Heart right ventricle (tissue), 12 donors: ENCODE data around the gene TAOK2. TPM values are rescaled to one million over a fixed set of nuclear protein-coding genes. Genes with fewer than 3 reads are reported as not detected.

Source experiments
- polyA plus RNA-seq, 2 donors: library from polyadenylated mRNA; stranded (reverse); fragments of 200-250 nt; gene quantifications; one replicate each; pipeline ENCODE4 v1.2.3, GENCODE V29; 2013
- total RNA-seq, 10 donors: library from RNA; stranded (reverse); fragmentation: NEBNext Ultra II Directional in 3 of 10; extraction: Animal tissue kit (Norgen Biotek cat#: 25700) in 3 of 10; gene quantifications; one replicate each; pipeline versions ENCODE4 v1.2.1 to v1.2.4, GENCODE V29; 2021 to 2023
- donor health status: ischemic (EF 13 %, LVEDD 7.1; RV severe dilation, severe dysfunction).
- donor health status: healthy with polysubstance abuse.
- donor health status: DM: no; HTN: yes; CAD: no.
- donor health status: DM: no; HTN: no; CAD: no.
- donor health status: ischemic (EF 25% LVEDD 6.9; RV normal size, moderate dysfunction).
- donor health status: ischemic (EF 25% LVEDD 5.7; RV mildly dilated, moderate dysfunction).
- donor health status: healthy.
- donor health status: nonischemic (EF 11% LVEDD 7.7; RV severe dilation, severe dysfunction).
- donor health status: DM: yes; HTN: yes; CAD: no.
- donor health status: PGD.
- donor health status: ischemic (EF 29% LVEDD 5.4; RV normal size, mild dysfunction).
- donor health status: nonischemic (EF 23%, LVEDD 6.1; RV moderate dilation, normal function).

TAOK2 gene
- total and polyA plus RNA-seq, 12 donors, result 27.0 to 50.4 (median 32.7) TPM

Other genes starting within 250 kb of the TAOK2 start
- gene C16orf54, start 227.9 kb upstream of the TAOK2 start, total RNA-seq, result 1 to 10 TPM in 3 of 10 donors, under 1 TPM in 7; 0.18 to 3.3 (median 0.65) TPM
- gene C16orf54, start 227.9 kb upstream of the TAOK2 start, polyA plus RNA-seq, result under 1 TPM; 0.26 to 0.29 TPM
- not detected for gene ZG16, start 195.6 kb upstream of the TAOK2 start, total RNA-seq
- under 1 TPM in 1 of 2 donors, not detected in 1; 0.01 TPM for gene ZG16, start 195.6 kb upstream of the TAOK2 start, polyA plus RNA-seq
- gene KIF22, start 183.1 kb upstream of the TAOK2 start, total RNA-seq, result 10 to 100 TPM; 28.6 to 48.2 (median 38.6) TPM
- 100 to 1,000 TPM in 1 of 2 donors, 10 to 100 TPM in 1; 16.3 to 136 TPM for gene KIF22, start 183.1 kb upstream of the TAOK2 start, polyA plus RNA-seq
- gene MAZ, start 167.3 kb upstream of the TAOK2 start, total RNA-seq, result 100 to 1,000 TPM in 2 of 10 donors, 10 to 100 TPM in 8; 44.2 to 115 (median 60.5) TPM
- 100 to 1,000 TPM in 1 of 2 donors, 10 to 100 TPM in 1; 73.8 to 114 TPM for gene MAZ, start 167.3 kb upstream of the TAOK2 start, polyA plus RNA-seq
- gene PRRT2, start 161.7 kb upstream of the TAOK2 start, total RNA-seq, result 1 to 10 TPM in 8 of 10 donors, under 1 TPM in 2; 0.74 to 2.4 (median 1.1) TPM
- 1 to 10 TPM in 1 of 2 donors, under 1 TPM in 1; 0.62 to 6.3 TPM for gene PRRT2, start 161.7 kb upstream of the TAOK2 start, polyA plus RNA-seq
- gene PAGR1, start 157.7 kb upstream of the TAOK2 start, total RNA-seq, result 10 to 100 TPM in 9 of 10 donors, 1 to 10 TPM in 1; 9.6 to 14.8 (median 12.0) TPM
- gene PAGR1, start 157.7 kb upstream of the TAOK2 start, polyA plus RNA-seq, result 10 to 100 TPM; 28.7 to 35.1 TPM
- gene MVP, start 153.4 kb upstream of the TAOK2 start, total RNA-seq, result 100 to 1,000 TPM in 1 of 10 donors, 10 to 100 TPM in 9; 24.5 to 122 (median 37.4) TPM
- 10 to 100 TPM; 50.9 to 53.0 TPM for gene MVP, start 153.4 kb upstream of the TAOK2 start, polyA plus RNA-seq
- gene CDIPT, start 110.6 kb upstream of the TAOK2 start, total RNA-seq, result 10 to 100 TPM; 61.8 to 87.0 (median 72.7) TPM
- 10 to 100 TPM; 55.1 to 99.6 TPM for gene CDIPT, start 110.6 kb upstream of the TAOK2 start, polyA plus RNA-seq
- gene SEZ6L2, start 74.3 kb upstream of the TAOK2 start, total RNA-seq, result 1 to 10 TPM in 2 of 10 donors, under 1 TPM in 8; 0.17 to 1.2 (median 0.73) TPM
- under 1 TPM in 1 of 2 donors, not detected in 1; 0.61 TPM for gene SEZ6L2, start 74.3 kb upstream of the TAOK2 start, polyA plus RNA-seq
- gene ASPHD1, start 73.4 kb upstream of the TAOK2 start, total RNA-seq, result 1 to 10 TPM in 1 of 10 donors, under 1 TPM in 5, not detected in 4; 0.20 to 1.1 (median 0.75) TPM
- under 1 TPM in 1 of 2 donors, not detected in 1; 0.28 TPM for gene ASPHD1, start 73.4 kb upstream of the TAOK2 start, polyA plus RNA-seq
- 1 to 10 TPM; 5.4 to 8.2 (median 7.3) TPM for gene KCTD13, start 47.6 kb upstream of the TAOK2 start, total RNA-seq
- 10 to 100 TPM in 1 of 2 donors, 1 to 10 TPM in 1; 5.2 to 18.0 TPM for gene KCTD13, start 47.6 kb upstream of the TAOK2 start, polyA plus RNA-seq
- gene TMEM219, start 11.8 kb upstream of the TAOK2 start, total RNA-seq, result 100 to 1,000 TPM in 1 of 10 donors, 10 to 100 TPM in 9; 53.0 to 105 (median 67.1) TPM
- 10 to 100 TPM; 80.4 to 85.9 TPM for gene TMEM219, start 11.8 kb upstream of the TAOK2 start, polyA plus RNA-seq
- gene HIRIP3, start 21.7 kb downstream of the TAOK2 start, total RNA-seq, result 10 to 100 TPM; 14.4 to 23.2 (median 17.1) TPM
- 10 to 100 TPM; 17.9 to 22.4 TPM for gene HIRIP3, start 21.7 kb downstream of the TAOK2 start, polyA plus RNA-seq
- gene INO80E, start 22.4 kb downstream of the TAOK2 start, total RNA-seq, result 10 to 100 TPM; 23.2 to 34.8 (median 30.6) TPM
- 10 to 100 TPM; 63.2 to 80.4 TPM for gene INO80E, start 22.4 kb downstream of the TAOK2 start, polyA plus RNA-seq
- gene DOC2A, start 37.2 kb downstream of the TAOK2 start, total RNA-seq, result under 1 TPM in 4 of 10 donors, not detected in 6; 0.27 to 0.95 (median 0.48) TPM
- 1 to 10 TPM in 1 of 2 donors, under 1 TPM in 1; 0.41 to 2.7 TPM for gene DOC2A, start 37.2 kb downstream of the TAOK2 start, polyA plus RNA-seq
- not detected for gene C16orf92, start 49.3 kb downstream of the TAOK2 start, total RNA-seq
- not detected for gene C16orf92, start 49.3 kb downstream of the TAOK2 start, polyA plus RNA-seq
- gene TLCD3B, start 57.4 kb downstream of the TAOK2 start, total RNA-seq, result not detected
- under 1 TPM in 1 of 2 donors, not detected in 1; 0.29 TPM for gene TLCD3B, start 57.4 kb downstream of the TAOK2 start, polyA plus RNA-seq
- 1,000 to 10,000 TPM; 3,057 to 4,582 (median 3,914) TPM for gene ALDOA, start 91.9 kb downstream of the TAOK2 start, total RNA-seq
- gene ALDOA, start 91.9 kb downstream of the TAOK2 start, polyA plus RNA-seq, result 1,000 to 10,000 TPM; 2,873 to 3,079 TPM
- gene PPP4C, start 102.1 kb downstream of the TAOK2 start, total RNA-seq, result 10 to 100 TPM; 35.2 to 50.0 (median 42.4) TPM
- gene PPP4C, start 102.1 kb downstream of the TAOK2 start, polyA plus RNA-seq, result 10 to 100 TPM; 34.5 to 82.1 TPM
- 1 to 10 TPM in 1 of 10 donors, under 1 TPM in 9; 0.28 to 1.4 (median 0.57) TPM for gene TBX6, start 118.1 kb downstream of the TAOK2 start, total RNA-seq
- gene TBX6, start 118.1 kb downstream of the TAOK2 start, polyA plus RNA-seq, result 1 to 10 TPM in 1 of 2 donors, under 1 TPM in 1; 0.28 to 1.7 TPM
- 100 to 1,000 TPM in 1 of 10 donors, 10 to 100 TPM in 9; 31.5 to 117 (median 42.6) TPM for gene YPEL3, start 122.3 kb downstream of the TAOK2 start, total RNA-seq
- gene YPEL3, start 122.3 kb downstream of the TAOK2 start, polyA plus RNA-seq, result 100 to 1,000 TPM in 1 of 2 donors, 10 to 100 TPM in 1; 75.5 to 203 TPM
- gene GDPD3, start 139.7 kb downstream of the TAOK2 start, total RNA-seq, result 1 to 10 TPM in 9 of 10 donors, under 1 TPM in 1; 0.85 to 3.6 (median 1.5) TPM
- gene GDPD3, start 139.7 kb downstream of the TAOK2 start, polyA plus RNA-seq, result 1 to 10 TPM; 1.2 to 6.4 TPM
- 10 to 100 TPM; 40.9 to 65.2 (median 51.8) TPM for gene MAPK3, start 149.4 kb downstream of the TAOK2 start, total RNA-seq
- 10 to 100 TPM; 39.9 to 56.3 TPM for gene MAPK3, start 149.4 kb downstream of the TAOK2 start, polyA plus RNA-seq
- 10 to 100 TPM in 3 of 10 donors, 1 to 10 TPM in 7; 3.3 to 54.6 (median 5.5) TPM for gene CORO1A, start 209.7 kb downstream of the TAOK2 start, total RNA-seq
- 10 to 100 TPM; 11.5 to 15.3 TPM for gene CORO1A, start 209.7 kb downstream of the TAOK2 start, polyA plus RNA-seq
- gene BOLA2B, start 219.8 kb downstream of the TAOK2 start, total RNA-seq, result 10 to 100 TPM; 38.2 to 74.4 (median 55.8) TPM
- gene BOLA2B, start 219.8 kb downstream of the TAOK2 start, polyA plus RNA-seq, result 100 to 1,000 TPM; 193 to 226 TPM
- 10 to 100 TPM in 8 of 10 donors, 1 to 10 TPM in 2; 8.3 to 29.0 (median 17.7) TPM for gene SLX1A, start 220.0 kb downstream of the TAOK2 start, total RNA-seq
- gene SLX1A, start 220.0 kb downstream of the TAOK2 start, polyA plus RNA-seq, result 10 to 100 TPM; 56.6 to 57.8 TPM
- gene SULT1A3, start 225.4 kb downstream of the TAOK2 start, total RNA-seq, result 10 to 100 TPM in 2 of 10 donors, 1 to 10 TPM in 7, under 1 TPM in 1; 0.59 to 14.5 (median 5.9) TPM
- gene SULT1A3, start 225.4 kb downstream of the TAOK2 start, polyA plus RNA-seq, result 10 to 100 TPM in 1 of 2 donors, 1 to 10 TPM in 1; 9.8 to 35.0 TPM